ENCODE results near the gene HOMER2. TPM values are rescaled to one million over a fixed set of nuclear protein-coding genes. Genes with fewer than 3 reads are reported as not detected.

Gene HOMER2
- total and polyA plus RNA-seq, 9 of the 15 experiments (the other 6 are each of a cell fraction or from before 2014, with no cell fraction given) = 0.13 to 0.47 (median 0.29) TPM; not detected in 1

- TF ChIP-seq MNT (conservative IDR thresholded peaks at IDR 0.05) = peak in 1 of 2 experiments; percentile 69; a peak in 3 of 4 replicates
- no peak for TF ChIP-seq KAT8 (IDR thresholded peaks at IDR 0.05; ENCODE audit: low read depth)
- no peak for TF ChIP-seq PRMT5 (CRISPR knock-in tag; IDR thresholded peaks at IDR 0.05)
- no peak for TF ChIP-seq PPARD (CRISPR knock-in tag; IDR thresholded peaks at IDR 0.05)
- TF ChIP-seq TGIF2 (CRISPR knock-in tag; IDR thresholded peaks at IDR 0.05) = no peak
- no peak for TF ChIP-seq NCOA2 (IDR thresholded peaks at IDR 0.05; ENCODE audit: partially characterized antibody in 2 of 2)
- peak; percentile 97 for TF ChIP-seq DPF2 (IDR thresholded peaks at IDR 0.05)
- TF ChIP-seq DNMT1 (IDR thresholded peaks at IDR 0.05) = no peak
- peak; percentile 77 for TF ChIP-seq BRD9 (IDR thresholded peaks at IDR 0.05; ENCODE audit: low read depth, partially characterized antibody)
- TF ChIP-seq MECOM (CRISPR knock-in tag; IDR thresholded peaks at IDR 0.05) = no peak
- TF ChIP-seq ZC3H4 (CRISPR knock-in tag; IDR thresholded peaks at IDR 0.05; ENCODE audit: borderline replicate concordance) = no peak
- TF ChIP-seq U2AF1 (optimal IDR thresholded peaks at IDR 0.05; ENCODE audit: low read depth, low read length) = no peak
- TF ChIP-seq RBBP5 (IDR thresholded peaks at IDR 0.05; ENCODE audit: borderline replicate concordance, insufficient read depth, low read length, poor library complexity, severe bottlenecking) = no peak
- TF ChIP-seq FUS (optimal IDR thresholded peaks at IDR 0.05; ENCODE audit: low read depth, low read length) = no peak
- TF ChIP-seq SMARCB1 (IDR thresholded peaks at IDR 0.05; ENCODE audit: insufficient read length, low read depth) = peak; percentile 89
- no peak for TF ChIP-seq ZNF436 (CRISPR knock-in tag; IDR thresholded peaks at IDR 0.05)
- TF ChIP-seq TARDBP (IDR thresholded peaks at IDR 0.05) = peak; percentile 77; the same call in 1 of the 2 replicates
- TF ChIP-seq POLR2H (tag; IDR thresholded peaks at IDR 0.05; ENCODE audit: low read depth) = no peak
- TF ChIP-seq ZNF609 (CRISPR knock-in tag; IDR thresholded peaks at IDR 0.05; ENCODE audit: borderline replicate concordance) = no peak; the same call in 1 of the 2 replicates
- no peak for TF ChIP-seq ZNF280A (IDR thresholded peaks at IDR 0.05; ENCODE audit: low read depth, partially characterized antibody)
Measured at GRCh38 chr15:82849556-82850512, 102.7 kb downstream of the HOMER2 start (continued).

Data from K562 (cell line).